Fibroblast of upper back skin (primary cell): ENCODE measurements around the gene NRP2.

Source experiments
- DNase-seq: peaks from one replicate; pipeline ENCODE4 v3.0.0-alpha.2; 2013

NRP2 gene

GRCh38 chr2:205659922-205660321 lies 22.4 kb upstream of the NRP2 start:
- DNase-seq, result no peak

- peak; percentile 98 for DNase-seq
These were observed 21.7 kb upstream of the NRP2 start for GRCh38 chr2:205660521-205661124.

GRCh38 chr2:205661281-205661680 lies 21.0 kb upstream of the NRP2 start:
- no peak for DNase-seq

- DNase-seq, result no peak
These were observed 19.9 kb upstream of the NRP2 start for GRCh38 chr2:205662206-205662965.

- no peak for DNase-seq
These were observed 16.5 kb upstream of the NRP2 start for GRCh38 chr2:205665791-205666190.

GRCh38 chr2:205670292-205670691 lies 12.0 kb upstream of the NRP2 start:
- no peak for DNase-seq

GRCh38 chr2:205673312-205673711 lies 9.0 kb upstream of the NRP2 start:
- no peak for DNase-seq

- peak; percentile 83 for DNase-seq
These were observed 6.3 kb upstream of the NRP2 start for GRCh38 chr2:205675861-205676516.

- DNase-seq, result peak; percentile 46
These were observed 3.7 kb upstream of the NRP2 start for GRCh38 chr2:205678541-205679142.

GRCh38 chr2:205679410-205680009 lies 2.8 kb upstream of the NRP2 start:
- no peak for DNase-seq

GRCh38 chr2:205680067-205680466 lies 2.2 kb upstream of the NRP2 start:
- peak; percentile 94 for DNase-seq

GRCh38 chr2:205680903-205681302 lies 1.4 kb upstream of the NRP2 start:
- DNase-seq, result no peak

- no peak for DNase-seq
These were observed 681 bp upstream of the NRP2 start for GRCh38 chr2:205681401-205682238.

GRCh38 chr2:205682971-205683501 lies 735 bp downstream of the NRP2 start:
- no peak for DNase-seq

- DNase-seq, result peak; percentile 68
These were observed 1.4 kb downstream of the NRP2 start for GRCh38 chr2:205683502-205684367.

- no peak for DNase-seq
These were observed 2.6 kb downstream of the NRP2 start for GRCh38 chr2:205684871-205685313.

- DNase-seq, result peak; percentile 51
These were observed 3.2 kb downstream of the NRP2 start for GRCh38 chr2:205685314-205686055.

- DNase-seq, result no peak
These were observed 3.9 kb downstream of the NRP2 start for GRCh38 chr2:205686056-205686782.
